BLaER1 treated with 17β-estradiol and CSF1 and Interleukin-3, amounts not matched to agents 10 nM and 100 nM (cell line): Measurements from ENCODE around the gene DIS3L2.
A peak's percentile ranks its signal among the peaks of the same experiment; 100 is the strongest.

ENCODE experiments used
- H3K27ac ChIP-seq, 11 experiments: shearing (Covaris generic); formaldehyde crosslinking; 2 replicates each; pipeline ENCODE4 v1.8.1; 2022
- H3K27me3 ChIP-seq, 11 experiments: shearing (Covaris generic); formaldehyde crosslinking; 2 replicates each; pipeline ENCODE4 v1.8.1; 2022
- H3K36me3 ChIP-seq, 11 experiments: shearing (Covaris generic); formaldehyde crosslinking; 2 replicates each; pipeline ENCODE4 v1.8.1; 2022
- H3K4me1 ChIP-seq, 10 experiments: shearing (Covaris generic); formaldehyde crosslinking; 2 replicates each; pipeline ENCODE4 v1.8.1; 2022
- H3K4me2 ChIP-seq, 11 experiments: shearing (Covaris generic); formaldehyde crosslinking; 2 replicates each; pipeline ENCODE4 v1.8.1; 2022
- H3K4me3 ChIP-seq, 10 experiments: shearing (Covaris generic); formaldehyde crosslinking; 2 replicates each; pipeline ENCODE4 v1.8.1; 2022
- H3K9ac ChIP-seq, 11 experiments: shearing (Covaris generic); formaldehyde crosslinking; 2 replicates each; pipeline ENCODE4 v1.8.1; 2022
- H3K9me3 ChIP-seq, 11 experiments: shearing (Covaris generic); formaldehyde crosslinking; replicated peaks in 1 of 11; 2 replicates each; pipeline ENCODE4 v1.8.1; 2022
- H4K20me1 ChIP-seq, 11 experiments: shearing (Covaris generic); formaldehyde crosslinking; 2 replicates each; pipeline ENCODE4 v1.8.1; 2022
- Cebpa-rat ChIP-seq, 11 experiments: shearing (Covaris generic); IDR thresholded peaks; 2 replicates each; pipeline ENCODE4 v1.8.1; 2022

DIS3L2 gene

DNA sequence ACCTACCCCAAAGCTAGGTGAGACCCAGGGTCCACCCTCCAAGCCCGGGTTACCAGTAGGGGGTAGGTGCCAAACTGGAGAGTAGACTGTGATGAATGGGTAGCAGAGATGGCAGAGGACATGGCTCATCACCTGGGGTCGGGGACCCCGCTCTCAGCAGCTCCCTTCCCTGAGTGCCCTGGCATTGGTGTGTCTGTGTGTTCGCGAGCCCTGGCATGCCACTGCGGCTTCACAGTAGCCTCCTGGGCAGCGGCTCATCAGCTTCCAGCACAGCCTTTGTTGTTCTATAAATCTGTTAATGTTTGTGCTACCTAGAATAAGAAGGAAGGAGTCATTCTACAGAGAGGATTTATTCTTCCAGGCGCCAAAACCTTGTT lies 354.4 kb downstream of the DIS3L2 start:
- H3K4me3 ChIP-seq, result peak overlapping the region in 5 of 10 experiments; percentile 17 to 36 (median 33); a peak in 8 of 20 replicates
- peak in 1 of 11 experiments; percentile 6; a peak in 5 of 22 replicates for TF ChIP-seq Cebpa-rat (IDR thresholded peaks at IDR 0.05)
- peaks cover 68 to 85% (median 78%) of the 10 kb centered on the region in 10 experiments for H3K4me1 ChIP-seq
- peaks cover 0 to 33% (median 18%) of the 10 kb centered on the region in 11 experiments; a peak in 14 of 22 replicates for H3K36me3 ChIP-seq
- H3K27me3 ChIP-seq, result no peaks in the 10 kb centered on the region
- H3K9me3 ChIP-seq, result peaks cover 20 to 29% (median 25%) of the 10 kb centered on the region in 11 experiments
- peak overlapping the region; percentile 83 to 94 (median 87) for H3K9ac ChIP-seq
- peak overlapping the region; percentile 80 to 96 (median 92) for H3K4me2 ChIP-seq
- no peaks in the 10 kb centered on the region for H4K20me1 ChIP-seq
- H3K27ac ChIP-seq, result peak overlapping the region; percentile 97 to 100 (median 99)

GRCh38 chr2:232316461-232317330 lies 355.2 kb downstream of the DIS3L2 start:
- Histone ChIP-seq H3K4me2 (peak overlapping the region; percentile 80 to 96 (median 92)), H3K27ac (peak overlapping the region; percentile 97 to 100 (median 99)), H3K27me3 (no peaks in the 10 kb centered on the region), H4K20me1 (no peaks in the 10 kb centered on the region), H3K36me3 (peaks cover 0 to 33% (median 18%) of the 10 kb centered on the region in 11 experiments; a peak in 14 of 22 replicates), H3K4me3 (0 out of 20 replicates have a peak overlapping the region, but pooled peaks of 2 of the 10 experiments have one; percentile 34 to 36), H3K9me3 (peaks cover 20 to 27% (median 25%) of the 10 kb centered on the region in 11 experiments), H3K4me1 (peaks cover 71 to 85% (median 79%) of the 10 kb centered on the region in 10 experiments), H3K9ac (peak overlapping the region; percentile 83 to 94 (median 87))
- no peak for TF ChIP-seq Cebpa-rat (IDR thresholded peaks at IDR 0.05)

- Histone ChIP-seq H3K27ac (peak overlapping the region; percentile 97 to 100 (median 99); a peak in 21 of 22 replicates), H3K4me2 (peak overlapping the region; percentile 80 to 96 (median 92); a peak in 21 of 22 replicates), H3K27me3 (no peaks in the 10 kb centered on the region), H3K4me3 (no peak overlapping the region), H3K9me3 (peaks cover 8 to 10% (median 10%) of the 10 kb centered on the region in 11 experiments), H3K36me3 (peaks cover 0 to 23% (median 13%) of the 10 kb centered on the region in 11 experiments; a peak in 14 of 22 replicates), H3K9ac (peak overlapping the region in 7 of 11 experiments; percentile 13 to 94 (median 85); a peak in 8 of 22 replicates), H3K4me1 (peaks cover 87 to 98% (median 95%) of the 10 kb centered on the region in 10 experiments), H4K20me1 (no peaks in the 10 kb centered on the region; a peak in 1 of 22 replicates)
- no peak for TF ChIP-seq Cebpa-rat (IDR thresholded peaks at IDR 0.05)
Observed at GRCh38 chr2:232318169-232318855, 356.8 kb downstream of the DIS3L2 start.

DNA sequence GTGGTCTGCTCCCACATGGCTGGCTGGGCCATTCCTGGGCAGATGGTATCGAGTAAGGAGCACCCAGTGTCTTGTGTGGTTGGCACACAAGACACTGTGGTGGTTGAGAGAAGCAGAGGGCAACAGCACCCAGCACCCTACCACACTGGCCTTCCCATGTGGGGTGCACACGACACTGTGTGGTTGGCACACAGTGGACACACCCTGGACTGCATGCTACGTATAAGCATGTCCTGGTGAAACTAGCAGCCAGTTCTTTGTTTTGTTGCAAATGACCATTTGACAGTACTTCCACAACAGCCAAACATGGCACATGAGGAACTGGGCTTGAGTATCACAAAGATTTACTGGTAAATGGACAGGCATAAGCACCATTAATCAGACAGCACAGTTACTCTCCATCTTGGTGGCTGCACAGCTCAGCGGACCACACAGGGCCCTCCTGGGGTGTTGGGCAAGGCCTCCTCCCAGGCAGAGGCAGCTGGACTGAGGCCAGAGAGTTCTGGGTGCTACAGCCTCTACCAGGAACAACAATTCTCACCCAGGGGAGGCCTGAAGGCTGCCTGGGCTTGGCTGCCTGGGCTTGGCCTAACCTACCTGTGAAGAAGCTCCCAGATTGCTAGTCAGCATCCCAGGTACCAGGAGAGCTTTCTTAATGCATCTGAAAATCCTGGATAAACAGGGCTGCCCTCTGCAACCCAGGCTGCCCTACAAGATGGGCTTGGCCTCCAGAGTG lies 357.7 kb downstream of the DIS3L2 start:
- peak overlapping the region in 1 of 10 experiments; percentile 50; a peak in 1 of 20 replicates for H3K4me3 ChIP-seq
- H3K36me3 ChIP-seq, result peaks cover 0 to 15% (median 5%) of the 10 kb centered on the region in 11 experiments; a peak in 4 of 22 replicates
- peak overlapping the region; percentile 97 to 100 (median 99) for H3K27ac ChIP-seq
- H3K4me2 ChIP-seq, result peak overlapping the region; percentile 35 to 96 (median 90)
- H3K9ac ChIP-seq, result peak overlapping the region in 5 of 11 experiments; percentile 1 to 51 (median 24); a peak in 7 of 22 replicates
- TF ChIP-seq Cebpa-rat (IDR thresholded peaks at IDR 0.05), result no peak
- no peaks in the 10 kb centered on the region for H3K27me3 ChIP-seq
- peaks cover 0 to 1% (median under 1%) of the 10 kb centered on the region in 11 experiments; a peak in 9 of 22 replicates for H3K9me3 ChIP-seq
- no peaks in the 10 kb centered on the region; a peak in 1 of 22 replicates for H4K20me1 ChIP-seq
- peaks cover 93 to 98% (median 96%) of the 10 kb centered on the region in 10 experiments for H3K4me1 ChIP-seq

- H4K20me1 ChIP-seq, result no peaks in the 10 kb centered on the region; a peak in 1 of 22 replicates
- peak overlapping the region; percentile 97 to 100 (median 99); a peak in 20 of 22 replicates for H3K27ac ChIP-seq
- H3K9ac ChIP-seq, result peak overlapping the region in 4 of 11 experiments; percentile 14 to 60 (median 49); a peak in 7 of 22 replicates
- TF ChIP-seq Cebpa-rat (IDR thresholded peaks at IDR 0.05), result no peak
- no peaks in the 10 kb centered on the region for H3K9me3 ChIP-seq
- H3K36me3 ChIP-seq, result peaks cover 0 to 15% (median 5%) of the 10 kb centered on the region in 11 experiments; a peak in 4 of 22 replicates
- H3K27me3 ChIP-seq, result no peaks in the 10 kb centered on the region
- no peak overlapping the region for H3K4me3 ChIP-seq
- H3K4me1 ChIP-seq, result peaks cover 93 to 98% (median 96%) of the 10 kb centered on the region in 10 experiments
- H3K4me2 ChIP-seq, result peak overlapping the region; percentile 80 to 96 (median 92)
Observed at GRCh38 chr2:232319803-232320442, 358.4 kb downstream of the DIS3L2 start.

- Histone ChIP-seq H3K27ac (peak overlapping the region in 9 of 11 experiments; percentile 46 to 100 (median 97); a peak in 17 of 22 replicates), H3K4me3 (no peak overlapping the region), H3K4me2 (peak overlapping the region; percentile 51 to 96 (median 88); a peak in 19 of 22 replicates), H3K36me3 (peaks cover 0 to 15% (median 5%) of the 10 kb centered on the region in 11 experiments; a peak in 4 of 22 replicates), H3K9me3 (no peaks in the 10 kb centered on the region), H3K9ac (peak overlapping the region in 3 of 11 experiments; percentile 24 to 60 (median 57); a peak in 2 of 22 replicates), H4K20me1 (peaks cover 0 to under 1% (median 0%) of the 10 kb centered on the region in 11 experiments; a peak in 1 of 22 replicates), H3K27me3 (no peaks in the 10 kb centered on the region), H3K4me1 (peaks cover 90 to 98% (median 95%) of the 10 kb centered on the region in 10 experiments)
- TF ChIP-seq Cebpa-rat (IDR thresholded peaks at IDR 0.05), result no peak
Observed at GRCh38 chr2:232320443-232320803, 358.9 kb downstream of the DIS3L2 start.

GRCh38 chr2:232321156-232321816 lies 359.8 kb downstream of the DIS3L2 start:
- peaks cover 89 to 99% (median 95%) of the 10 kb centered on the region in 10 experiments for H3K4me1 ChIP-seq
- no peaks in the 10 kb centered on the region for H3K27me3 ChIP-seq
- peak overlapping the region in 9 of 11 experiments; percentile 14 to 64 (median 51); a peak in 15 of 22 replicates for H3K9ac ChIP-seq
- peak overlapping the region; percentile 51 to 96 (median 88) for H3K4me2 ChIP-seq
- no peak overlapping the region for H3K4me3 ChIP-seq
- no peak for TF ChIP-seq Cebpa-rat (IDR thresholded peaks at IDR 0.05)
- H3K36me3 ChIP-seq, result peaks cover 0 to 15% (median 5%) of the 10 kb centered on the region in 11 experiments; a peak in 4 of 22 replicates
- H3K9me3 ChIP-seq, result no peaks in the 10 kb centered on the region
- H4K20me1 ChIP-seq, result peaks cover 0 to 5% (median 0%) of the 10 kb centered on the region in 11 experiments; a peak in 5 of 22 replicates
- peak overlapping the region in 9 of 11 experiments; percentile 46 to 100 (median 97); a peak in 19 of 22 replicates for H3K27ac ChIP-seq
